ENCODE measurements around the gene KIFBP. TPM values are rescaled to one million over a fixed set of nuclear protein-coding genes. Genes with fewer than 3 reads are reported as not detected.

Gene KIFBP
- total and polyA plus RNA-seq, 2 donors from 2014 or later: 25.6 to 26.7 TPM

GRCh38 chr10:69045441-69046300 lies 57.1 kb downstream of the KIFBP start:
- no peak for FAIRE-seq
- Histone ChIP-seq H3K9me3 (ENCODE audit: control insufficient read depth in 2 of 3, insufficient read depth in 1 of 3, low read length in 3 of 3) (no peaks in the 10 kb centered on the region), H3K9ac (ENCODE audit: low read length in 3 of 3) (no peak overlapping the region), H3K27me3 (ENCODE audit: control insufficient read depth, insufficient read depth, low read length) (no peaks in the 10 kb centered on the region), H3K4me3 (ENCODE audit: low read length in 3 of 3) (no peak overlapping the region), H3K27ac (ENCODE audit: low read depth in 2 of 2, low read length in 2 of 2) (no peak overlapping the region), H3K36me3 (ENCODE audit: control insufficient read depth in 2 of 3, insufficient read depth in 3 of 3, low read length in 3 of 3) (no peaks in the 10 kb centered on the region), H3K4me1 (ENCODE audit: control insufficient read depth in 2 of 3, insufficient read depth in 2 of 3, low read depth in 1 of 3, low read length in 3 of 3) (no peaks in the 10 kb centered on the region)
- intact Hi-C loops (cut with DNase I): no loop called here
- DNase-seq: no peak
- TF ChIP-seq CTCF (IDR thresholded peaks at IDR 0.05; ENCODE audit: borderline replicate concordance, extremely low read depth, insufficient read depth): no peak

- TF ChIP-seq CTCF (IDR thresholded peaks at IDR 0.05; ENCODE audit: borderline replicate concordance, extremely low read depth, insufficient read depth): no peak
- H3K27me3 ChIP-seq (ENCODE audit: control insufficient read depth, insufficient read depth, low read length): no peaks in the 10 kb centered on the region
- intact Hi-C loops (cut with DNase I): no loop called here
- DNase-seq (no peak), FAIRE-seq (no peak)
- H3K4me3 ChIP-seq (ENCODE audit: low read length in 3 of 3): no peak overlapping the region
- H3K4me1 ChIP-seq (ENCODE audit: control insufficient read depth in 2 of 3, insufficient read depth in 2 of 3, low read depth in 1 of 3, low read length in 3 of 3): no peaks in the 10 kb centered on the region
- H3K9ac ChIP-seq (ENCODE audit: low read length in 3 of 3): no peak overlapping the region
- H3K36me3 ChIP-seq (ENCODE audit: control insufficient read depth in 2 of 3, insufficient read depth in 3 of 3, low read length in 3 of 3): no peaks in the 10 kb centered on the region
- no peak overlapping the region for H3K27ac ChIP-seq (ENCODE audit: low read depth in 2 of 2, low read length in 2 of 2)
- no peaks in the 10 kb centered on the region for H3K9me3 ChIP-seq (ENCODE audit: control insufficient read depth in 2 of 3, insufficient read depth in 1 of 3, low read length in 3 of 3)
Observed at GRCh38 chr10:69047111-69047832, 58.7 kb downstream of the KIFBP start.

- Histone ChIP-seq H3K4me1 (ENCODE audit: control insufficient read depth in 2 of 3, insufficient read depth in 2 of 3, low read depth in 1 of 3, low read length in 3 of 3) (no peaks in the 10 kb centered on the region), H3K27me3 (ENCODE audit: control insufficient read depth, insufficient read depth, low read length) (no peaks in the 10 kb centered on the region), H3K27ac (ENCODE audit: low read depth in 2 of 2, low read length in 2 of 2) (no peak overlapping the region), H3K36me3 (ENCODE audit: control insufficient read depth in 2 of 3, insufficient read depth in 3 of 3, low read length in 3 of 3) (no peaks in the 10 kb centered on the region), H3K9ac (ENCODE audit: low read length in 3 of 3) (no peak overlapping the region), H3K4me3 (ENCODE audit: low read length in 3 of 3) (no peak overlapping the region), H3K9me3 (ENCODE audit: control insufficient read depth in 2 of 3, insufficient read depth in 1 of 3, low read length in 3 of 3) (no peaks in the 10 kb centered on the region)
- no peak for TF ChIP-seq CTCF (IDR thresholded peaks at IDR 0.05; ENCODE audit: borderline replicate concordance, extremely low read depth, insufficient read depth)
- DNase-seq (peak in 3 of 5 donors; percentile 27 to 75 (median 41)), FAIRE-seq (no peak)
- intact Hi-C loops (cut with DNase I): no loop called here
Observed at GRCh38 chr10:69048103-69048502, 59.5 kb downstream of the KIFBP start.
